GM12878 (cell line): Measurements from ENCODE around the gene TNKS2.

Experiments
- BHLHE40 ChIP-seq, 2 experiments: fragments of 450-650 bp in 1 of 2; IDR thresholded peaks; 2 replicates each; pipeline ENCODE4 v1.6.1; 2011 to 2017; ENCODE audit warnings: low read depth in 2 of 2, borderline replicate concordance in 1 of 2, improper control_type of control experiment in 1 of 2, low read length in 1 of 2, mild to moderate bottlenecking in 1 of 2
- CTCF ChIP-seq, 3 experiments: IDR thresholded peaks in 2 of 3; conservative IDR thresholded peaks in 1 of 3; 2 replicates each; pipeline ENCODE4 v1.5.1; 2011; ENCODE audit warnings: low read depth in 3 of 3, low read length in 3 of 3, mild to moderate bottlenecking in 3 of 3, control low read depth in 2 of 3, moderate library complexity in 2 of 3, inconsistent platforms in 1 of 3, mixed read lengths in 1 of 3; ENCODE audit not compliant: control insufficient read depth in 2 of 3, insufficient read depth in 1 of 3; ENCODE audit errors: extremely low read depth in 1 of 3
- EZH2 ChIP-seq: IDR thresholded peaks from 2 replicates; pipeline ENCODE4 v1.6.1; 2012; ENCODE audit warnings: low read depth, mild to moderate bottlenecking, control low read depth, inconsistent platforms, low read length, borderline replicate concordance; ENCODE audit not compliant: control insufficient read depth
- IRF3 ChIP-seq: fragments of 450-650 bp; IDR thresholded peaks from 2 replicates; pipeline ENCODE4 v1.6.1; 2014; ENCODE audit warnings: mild to moderate bottlenecking
- JUND ChIP-seq: IDR thresholded peaks from 2 replicates; pipeline ENCODE4 v1.6.1; 2012; ENCODE audit warnings: low read depth, mild to moderate bottlenecking, low read length, improper control_type of control experiment, moderate library complexity
- NFIC ChIP-seq: IDR thresholded peaks from 2 replicates; pipeline ENCODE4 v1.6.1; 2012; ENCODE audit warnings: low read depth, mild to moderate bottlenecking, inconsistent platforms, low read length, moderate library complexity
- RCOR1 ChIP-seq: conservative IDR thresholded peaks from 2 replicates; pipeline ENCODE4 v1.6.1; 2012; ENCODE audit warnings: low read depth, low read length, improper control_type of control experiment
- SPI1 ChIP-seq: IDR thresholded peaks from 2 replicates; pipeline ENCODE4 v1.6.1; 2011; ENCODE audit warnings: low read depth, mild to moderate bottlenecking, low read length, moderate library complexity, borderline replicate concordance; ENCODE audit not compliant: insufficient read depth
- USF2 ChIP-seq: IDR thresholded peaks from 2 replicates; pipeline ENCODE4 v1.6.1; 2011; ENCODE audit warnings: low read depth, low read length, improper control_type of control experiment, borderline replicate concordance

DNA sequence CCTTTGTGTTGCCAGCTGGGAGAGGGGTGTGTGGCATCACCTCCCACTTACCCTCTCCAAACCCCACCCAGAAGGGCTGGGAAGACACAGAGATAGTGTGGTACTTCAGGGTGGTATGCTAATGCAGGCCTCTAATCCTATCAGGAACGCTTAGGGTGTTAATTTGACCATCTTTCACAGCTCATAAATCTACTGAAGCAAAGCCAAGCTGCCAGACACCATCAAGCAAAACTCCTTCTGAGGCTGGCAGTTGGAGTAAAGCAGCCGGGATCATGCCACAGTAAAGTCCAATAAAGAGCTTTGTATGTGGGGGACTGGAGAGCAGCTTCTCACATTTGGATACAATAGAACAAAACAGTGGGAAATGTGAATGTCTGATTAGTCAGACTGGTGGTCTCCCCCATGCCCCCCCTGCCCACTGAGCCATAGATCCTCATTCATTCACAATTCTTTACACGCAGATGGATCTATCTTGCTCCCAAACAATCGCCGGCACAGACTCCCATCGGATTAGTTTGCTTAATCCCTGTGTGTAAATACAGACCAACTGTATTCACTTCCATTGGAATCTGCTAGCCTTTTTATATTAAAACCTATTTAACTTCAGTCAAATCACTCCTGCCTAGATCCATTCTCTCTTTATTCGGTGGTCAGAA is 81.4 kb downstream of the TNKS2 start:
- TF ChIP-seq EZH2, result no peak
- TF ChIP-seq IRF3, result no peak
- TF ChIP-seq NFIC, result no peak
- TF ChIP-seq CTCF (IDR thresholded peaks at IDR 0.05 in 2 of 3, conservative IDR thresholded peaks at IDR 0.05 in 1 of 3; ENCODE audit: control insufficient read depth in 2 of 3, extremely low read depth in 1 of 3, insufficient read depth in 1 of 3, low read depth in 3 of 3, low read length in 3 of 3), result no peak
- TF ChIP-seq USF2, result no peak
- no peak for TF ChIP-seq RCOR1
- TF ChIP-seq BHLHE40 (IDR thresholded peaks at IDR 0.05; ENCODE audit: borderline replicate concordance in 1 of 2, low read depth in 2 of 2, low read length in 1 of 2), result no peak
- TF ChIP-seq SPI1, result no peak
- no peak for TF ChIP-seq JUND
